ENCODE data around the gene ALDH1L1. TPM values are rescaled to one million over a fixed set of nuclear protein-coding genes. Genes with fewer than 3 reads are reported as not detected.
A peak's percentile ranks its signal among the peaks of the same experiment; 100 is the strongest.

Gene ALDH1L1
- total and polyA plus RNA-seq, 2 of the 4 experiments (the other 2 are of a cell fraction), result not detected

DNA sequence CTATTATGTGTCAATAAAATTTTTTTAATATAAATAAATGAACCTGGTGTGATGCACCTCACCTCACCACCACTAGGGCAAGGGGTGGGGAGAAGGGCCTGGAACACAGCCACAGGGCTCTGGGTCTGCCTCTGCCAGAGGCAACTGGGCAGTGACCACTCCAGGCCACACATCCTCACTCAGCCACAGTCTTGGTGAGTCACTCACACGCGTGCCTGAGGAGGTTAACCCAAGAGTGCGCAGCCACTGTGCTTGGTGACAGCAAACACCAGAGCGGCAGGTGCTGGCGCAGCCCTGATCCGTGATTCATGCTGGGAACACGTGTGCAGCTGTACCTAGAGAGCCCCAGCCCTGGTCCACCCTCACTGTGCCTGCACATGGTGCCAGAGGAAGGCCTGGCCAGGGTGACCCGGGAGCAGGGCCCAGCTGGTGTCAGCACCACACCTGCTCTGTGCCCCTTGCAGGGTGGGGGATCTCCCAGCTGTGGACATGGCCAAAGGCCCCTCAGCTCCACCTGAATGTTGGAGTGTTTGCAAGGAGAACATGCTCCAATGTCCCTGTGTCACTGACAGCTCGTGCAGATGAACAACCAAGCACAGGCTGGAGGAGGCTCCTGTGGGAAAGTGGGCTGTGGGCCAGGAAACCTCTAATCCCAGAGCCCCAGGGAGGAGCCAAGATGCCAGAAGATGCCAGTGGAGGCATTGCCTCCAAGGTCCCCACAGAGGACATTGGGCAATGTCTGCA lies 98.6 kb downstream of the ALDH1L1 start:
- POLR2A ChIA-PET (ENCODE audit: unreplicated experiment), result no interaction called here

More for the DNA sequence above, 98.6 kb downstream of the ALDH1L1 start:
- Histone ChIP-seq H3K18ac (ENCODE audit: low read depth, low read length) (no peak overlapping the region), H2BK15ac (ENCODE audit: low read depth, low read length) (no peak overlapping the region), H3K27me3 (ENCODE audit: control insufficient read depth, insufficient read depth, low read length) (no peaks in the 10 kb centered on the region), H3K9me1 (ENCODE audit: insufficient read depth, low read length) (0 out of 2 replicates have a peak, but pooled peaks cover 3% of the 10 kb centered on the region), H2AK5ac (ENCODE audit: low read depth, low read length) (no peak overlapping the region), H2AFZ (replicated peaks; ENCODE audit: low read length, poor library complexity) (no peak overlapping the region), H3K9ac (ENCODE audit: low read depth, low read length) (no peak overlapping the region), H3K4me2 (ENCODE audit: low read depth, low read length) (no peak overlapping the region), H3K14ac (replicated peaks; ENCODE audit: low read depth, low read length) (no peak overlapping the region), H3K79me1 (ENCODE audit: low read depth in 1 of 2, low read length in 2 of 2) (peaks cover 0 to 3% of the 10 kb centered on the region in 2 experiments; a peak in 2 of 4 replicates), H3K4me3 (ENCODE audit: insufficient read depth, low read depth, low read length) (no peak overlapping the region), H4K5ac (ENCODE audit: low read depth, low read length) (no peak overlapping the region), H4K8ac (ENCODE audit: low read depth in 2 of 2, low read length in 2 of 2) (no peak overlapping the region), H4K20me1 (ENCODE audit: insufficient read depth, low read length) (no peaks in the 10 kb centered on the region), H4K91ac (ENCODE audit: insufficient read depth, low read depth, low read length) (no peak overlapping the region), H2BK20ac (ENCODE audit: low read depth, low read length) (no peak overlapping the region), H3K4ac (ENCODE audit: low read depth, low read length) (no peak overlapping the region), H3K27ac (ENCODE audit: insufficient read depth, low read length) (no peak overlapping the region), H3K4me1 (ENCODE audit: control insufficient read depth, insufficient read depth, low read length) (no peaks in the 10 kb centered on the region), H3K56ac (ENCODE audit: extremely low read depth, insufficient read depth, low read length) (no peak overlapping the region), H3K9me3 (ENCODE audit: control insufficient read depth, insufficient read depth, low read length) (no peaks in the 10 kb centered on the region), H3K36me3 (ENCODE audit: control insufficient read depth, insufficient read depth, low read length) (no peaks in the 10 kb centered on the region), H2BK5ac (ENCODE audit: low read depth, low read length, poor library complexity, severe bottlenecking) (no peak overlapping the region), H2BK120ac (ENCODE audit: low read depth, low read length) (no peak overlapping the region), H2AK9ac (replicated peaks; ENCODE audit: low read depth, low read length, poor library complexity) (no peak overlapping the region), H3K23ac (ENCODE audit: low read depth, low read length) (no peak overlapping the region)
- intact Hi-C loops (cut with micrococcal nuclease) (no loop called here), dilution Hi-C loops (cut with HindIII; ENCODE audit: low sequenced_read_pairs, unreplicated experiment) (no loop called here), in situ Hi-C loops (cut with MboI; ENCODE audit: low sequenced_read_pairs) (no loop called here)
- peak; percentile 43 for DNase-seq
- TF ChIP-seq, protein P1, sequence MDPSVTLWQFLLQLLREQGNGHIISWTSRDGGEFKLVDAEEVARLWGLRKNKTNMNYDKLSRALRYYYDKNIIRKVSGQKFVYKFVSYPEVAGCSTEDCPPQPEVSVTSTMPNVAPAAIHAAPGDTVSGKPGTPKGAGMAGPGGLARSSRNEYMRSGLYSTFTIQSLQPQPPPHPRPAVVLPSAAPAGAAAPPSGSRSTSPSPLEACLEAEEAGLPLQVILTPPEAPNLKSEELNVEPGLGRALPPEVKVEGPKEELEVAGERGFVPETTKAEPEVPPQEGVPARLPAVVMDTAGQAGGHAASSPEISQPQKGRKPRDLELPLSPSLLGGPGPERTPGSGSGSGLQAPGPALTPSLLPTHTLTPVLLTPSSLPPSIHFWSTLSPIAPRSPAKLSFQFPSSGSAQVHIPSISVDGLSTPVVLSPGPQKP (IDR thresholded peaks at IDR 0.05; ENCODE audit: borderline replicate concordance, low read depth, low read length), result no peak
- TF ChIP-seq, protein P2, sequence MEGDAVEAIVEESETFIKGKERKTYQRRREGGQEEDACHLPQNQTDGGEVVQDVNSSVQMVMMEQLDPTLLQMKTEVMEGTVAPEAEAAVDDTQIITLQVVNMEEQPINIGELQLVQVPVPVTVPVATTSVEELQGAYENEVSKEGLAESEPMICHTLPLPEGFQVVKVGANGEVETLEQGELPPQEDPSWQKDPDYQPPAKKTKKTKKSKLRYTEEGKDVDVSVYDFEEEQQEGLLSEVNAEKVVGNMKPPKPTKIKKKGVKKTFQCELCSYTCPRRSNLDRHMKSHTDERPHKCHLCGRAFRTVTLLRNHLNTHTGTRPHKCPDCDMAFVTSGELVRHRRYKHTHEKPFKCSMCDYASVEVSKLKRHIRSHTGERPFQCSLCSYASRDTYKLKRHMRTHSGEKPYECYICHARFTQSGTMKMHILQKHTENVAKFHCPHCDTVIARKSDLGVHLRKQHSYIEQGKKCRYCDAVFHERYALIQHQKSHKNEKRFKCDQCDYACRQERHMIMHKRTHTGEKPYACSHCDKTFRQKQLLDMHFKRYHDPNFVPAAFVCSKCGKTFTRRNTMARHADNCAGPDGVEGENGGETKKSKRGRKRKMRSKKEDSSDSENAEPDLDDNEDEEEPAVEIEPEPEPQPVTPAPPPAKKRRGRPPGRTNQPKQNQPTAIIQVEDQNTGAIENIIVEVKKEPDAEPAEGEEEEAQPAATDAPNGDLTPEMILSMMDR (conservative IDR thresholded peaks at IDR 0.05; ENCODE audit: low read depth, low read length), result peak; percentile 27; the same call in 1 of the 2 replicates
- WGBS, 2 experiments (ENCODE audit: extremely low coverage in 2 of 2, insufficient read length in 1 of 2), result 94% methylated on average over 6 of the region's 9 CpGs; no CpG with 5 or more reads in 1 of the 2 experiments
- BruUV-seq (replicated peaks), result no TSS peak
- ATAC-seq (ENCODE audit: low read depth), result no peak
- CTCF ChIA-PET, result no interaction called here
